IMR-90 (cell line): ENCODE results near the gene THRB. TPM values are rescaled to one million over a fixed set of nuclear protein-coding genes. Genes with fewer than 3 reads are reported as not detected.

Experiments
- ATAC-seq: fragments of 200-7000 bp; cut with Tn5 transposase; 2 replicates; pipeline ENCODE4 v1.9.1; 2020; ENCODE audit warnings: low read depth, mild to moderate bottlenecking, moderate library complexity
- BruUV-seq: library from RNA; stranded (reverse); fragments of 400-500 nt; replicated peaks from 2 replicates; lab custom pipeline; 2021; lab: Mats Ljungman, UMichigan
- CTCF ChIA-PET: fragments of 300-600 bp; formaldehyde crosslinking; extraction: SDS; loops from one replicate; lab custom pipeline; 2021; ENCODE audit warnings: antibody characterized with exemption; lab: Yijun Ruan, JAX
- POLR2A ChIA-PET: fragments of 300-600 bp; sonication (Branson Sonifier 250); formaldehyde crosslinking; loops from one replicate; lab custom pipeline; 2022; ENCODE audit warnings: antibody characterized with exemption; ENCODE audit not compliant: unreplicated experiment; lab: Charles Lee
- DNase-seq: peaks from one replicate; pipeline ENCODE4 v3.0.0; 2013
- H2AFZ ChIP-seq: replicated peaks from 2 replicates; pipeline ENCODE3; 2013; ENCODE audit warnings: low read length, mild to moderate bottlenecking; ENCODE audit not compliant: poor library complexity
- H2AK5ac ChIP-seq: 2 replicates; pipeline ENCODE4 v1.6.1; 2013; ENCODE audit warnings: low read depth, low read length, inconsistent platforms
- H2AK9ac ChIP-seq: replicated peaks from 2 replicates; pipeline ENCODE3; 2013; ENCODE audit warnings: mild to moderate bottlenecking, low read depth, low read length, moderate library complexity; ENCODE audit not compliant: poor library complexity
- H2BK120ac ChIP-seq: 2 replicates; pipeline ENCODE4 v1.6.1; 2013; ENCODE audit warnings: low read depth, low read length, inconsistent platforms
- H2BK15ac ChIP-seq: 3 replicates; pipeline ENCODE4 v1.6.1; 2013; ENCODE audit warnings: low read depth, low read length, inconsistent platforms
- H2BK20ac ChIP-seq: 2 replicates; pipeline ENCODE4 v1.6.1; 2013; ENCODE audit warnings: low read depth, mild to moderate bottlenecking, inconsistent platforms, low read length, moderate library complexity
- H2BK5ac ChIP-seq: 2 replicates; pipeline ENCODE4 v1.6.1; 2013; ENCODE audit warnings: mild to moderate bottlenecking, low read depth, low read length, inconsistent platforms; ENCODE audit not compliant: poor library complexity, severe bottlenecking
- H3K14ac ChIP-seq: replicated peaks from 2 replicates; pipeline ENCODE4 v1.6.1; 2013; ENCODE audit warnings: low read depth, low read length, inconsistent platforms
- H3K18ac ChIP-seq: 2 replicates; pipeline ENCODE4 v1.6.1; 2013; ENCODE audit warnings: low read depth, low read length, control low read depth
- H3K23ac ChIP-seq: 2 replicates; pipeline ENCODE4 v1.6.1; 2013; ENCODE audit warnings: low read depth, low read length, inconsistent platforms
- H3K27ac ChIP-seq: 2 replicates; pipeline ENCODE4 v1.5.1; 2013; ENCODE audit warnings: mild to moderate bottlenecking, control low read depth, low read length; ENCODE audit not compliant: insufficient read depth
- H3K27me3 ChIP-seq: 2 replicates; pipeline ENCODE4 v1.6.1; 2013; ENCODE audit warnings: low read length; ENCODE audit not compliant: control insufficient read depth, insufficient read depth
- H3K36me3 ChIP-seq: 2 replicates; pipeline ENCODE4 v1.6.1; 2013; ENCODE audit warnings: low read length, mixed read lengths; ENCODE audit not compliant: control insufficient read depth, insufficient read depth
- H3K4ac ChIP-seq: 2 replicates; pipeline ENCODE4 v1.6.1; 2013; ENCODE audit warnings: low read depth, low read length, inconsistent platforms
- H3K4me1 ChIP-seq: 2 replicates; pipeline ENCODE4 v1.6.1; 2013; ENCODE audit warnings: low read length, mixed read lengths; ENCODE audit not compliant: control insufficient read depth, insufficient read depth
- H3K4me2 ChIP-seq: 2 replicates; pipeline ENCODE4 v1.6.1; 2013; ENCODE audit warnings: low read depth, mild to moderate bottlenecking, control low read depth, low read length, moderate library complexity
- H3K4me3 ChIP-seq: 2 replicates; pipeline ENCODE4 v1.5.1; 2013; ENCODE audit warnings: low read depth, mild to moderate bottlenecking, control low read depth, low read length, moderate library complexity; ENCODE audit not compliant: insufficient read depth
- H3K56ac ChIP-seq: 2 replicates; pipeline ENCODE4 v1.6.1; 2013; ENCODE audit warnings: low read length, inconsistent platforms; ENCODE audit not compliant: insufficient read depth; ENCODE audit errors: extremely low read depth
- H3K79me1 ChIP-seq, 2 experiments: 2 replicates each; pipeline ENCODE4 v1.6.1; 2013; ENCODE audit warnings: low read length in 2 of 2, inconsistent platforms in 1 of 2, low read depth in 1 of 2
- H3K9ac ChIP-seq: 2 replicates; pipeline ENCODE4 v1.6.1; 2013; ENCODE audit warnings: low read depth, low read length, control low read depth
- H3K9me1 ChIP-seq: 2 replicates; pipeline ENCODE4 v1.6.1; 2013; ENCODE audit warnings: low read length, inconsistent platforms; ENCODE audit not compliant: insufficient read depth
- H3K9me3 ChIP-seq: 2 replicates; pipeline ENCODE4 v1.6.1; 2013; ENCODE audit warnings: low read length; ENCODE audit not compliant: control insufficient read depth, insufficient read depth
- H4K20me1 ChIP-seq: 2 replicates; pipeline ENCODE4 v1.6.1; 2013; ENCODE audit warnings: low read length, inconsistent platforms; ENCODE audit not compliant: insufficient read depth
- H4K5ac ChIP-seq: 2 replicates; pipeline ENCODE4 v1.6.1; 2013; ENCODE audit warnings: mild to moderate bottlenecking, low read depth, low read length, control low read depth
- H4K8ac ChIP-seq, 2 experiments: 2 replicates each; pipeline ENCODE4 v1.6.1; 2013; ENCODE audit warnings: low read depth in 2 of 2, low read length in 2 of 2, control low read depth in 1 of 2, inconsistent platforms in 1 of 2
- H4K91ac ChIP-seq: 2 replicates; pipeline ENCODE4 v1.6.1; 2013; ENCODE audit warnings: low read depth, low read length, inconsistent platforms; ENCODE audit not compliant: insufficient read depth
- NFE2L2 ChIP-seq: fragments of 150-350 bp; IDR thresholded peaks from 2 replicates; pipeline ENCODE4 v1.6.1; 2016; ENCODE audit warnings: low read depth, mild to moderate bottlenecking, low read length
- POLR2A ChIP-seq: IDR thresholded peaks from 2 replicates; pipeline ENCODE4 v1.6.1; 2012; ENCODE audit warnings: mild to moderate bottlenecking, low read depth, low read length
- WGBS, 2 experiments: methylation state at CpG; one replicate each; pipeline versions ENCODE4 v1.1.5 to v1.1.7; 2013; ENCODE audit warnings: missing lambda C conversion rate in 2 of 2; ENCODE audit not compliant: insufficient read length in 1 of 2; ENCODE audit errors: extremely low coverage in 2 of 2; 5-methylcytosine and 5-hydroxymethylcytosine counted together
- dilution Hi-C: fragments of 300-500 bp; cut with HindIII; formaldehyde crosslinking; loops from one replicate; pipeline ENCODE4 v1.14.3; 2018; ENCODE audit warnings: low sequenced_read_pairs; ENCODE audit not compliant: unreplicated experiment
- in situ Hi-C: fragments of 300-500 bp; cut with MboI; formaldehyde crosslinking; loops from 3 replicates; pipeline ENCODE4 v1.14.3; 2019; ENCODE audit warnings: low sequenced_read_pairs, inconsistent platforms, mixed read lengths
- intact Hi-C: fragments of 100-400 bp; cut with micrococcal nuclease; formaldehyde crosslinking; loops from 2 replicates; pipeline ENCODE4 v1.10.0; 2022
- polyA plus RNA-seq, 3 experiments: library from polyadenylated mRNA; depleted of rRNA; stranded (reverse); fragments of >200 nt; gene quantifications; 2 replicates each; pipeline ENCODE4 v1.2.3, GENCODE V29; 2012; ENCODE audit warnings: low replicate concordance in 1 of 3
- total RNA-seq: library from RNA; depleted of rRNA; stranded (reverse); fragments of >200 nt; gene quantifications from 2 replicates; pipeline ENCODE4 v1.2.3, GENCODE V29; 2012

Gene THRB
- total and polyA plus RNA-seq, 2 of the 4 experiments (the other 2 are of a cell fraction) = under 0.01 TPM; not detected in 1

DNA sequence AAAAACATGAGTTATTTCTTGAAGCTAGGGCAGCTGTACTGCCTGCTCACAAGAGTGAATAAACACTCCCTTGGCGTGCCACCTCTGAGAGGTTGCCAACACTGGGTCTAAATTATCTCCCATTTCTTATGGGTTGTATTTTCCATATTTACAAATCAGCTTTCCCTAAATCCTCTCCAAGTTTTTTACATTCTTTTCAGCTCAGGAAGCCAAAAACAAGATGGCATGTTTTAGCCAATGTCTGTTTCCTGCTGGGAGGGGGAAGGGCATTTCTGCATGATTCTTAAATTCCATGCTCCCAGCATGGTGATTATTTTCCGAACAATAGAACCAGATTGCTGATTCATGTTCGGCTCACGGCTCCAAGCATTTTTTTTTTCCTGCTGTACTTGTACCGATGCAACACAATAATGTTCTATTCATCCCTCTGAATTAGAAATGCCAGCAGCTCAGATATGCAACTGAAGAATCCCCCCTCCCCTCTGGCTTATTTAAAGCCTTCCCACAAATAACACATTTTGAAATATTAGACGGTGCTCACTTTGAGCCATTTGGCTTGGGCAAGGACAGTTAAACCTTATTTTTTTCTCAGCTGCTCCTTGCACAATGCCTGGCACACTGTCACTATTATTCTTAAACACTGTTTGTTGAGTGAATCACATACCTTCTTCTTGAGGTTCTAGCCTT lies 252.5 kb downstream of the THRB start:
- Histone ChIP-seq H3K4me3 (no peak overlapping the region), H3K4me2 (no peak overlapping the region), H4K91ac (no peak overlapping the region), H3K9me3 (no peaks in the 10 kb centered on the region), H3K14ac (no peak overlapping the region), H3K4me1 (peaks cover 7% of the 10 kb centered on the region), H2BK15ac (no peak overlapping the region), H3K36me3 (no peaks in the 10 kb centered on the region), H3K4ac (no peak overlapping the region), H3K18ac (no peak overlapping the region), H3K27ac (no peak overlapping the region), H3K23ac (no peak overlapping the region), H4K20me1 (no peaks in the 10 kb centered on the region; the same call in 1 of the 2 replicates), H3K9me1 (peaks cover 3% of the 10 kb centered on the region; the same call in 1 of the 2 replicates), H3K79me1 (no peaks in the 10 kb centered on the region), H2AK9ac (no peak overlapping the region), H3K56ac (no peak overlapping the region), H3K27me3 (peaks cover 16% of the 10 kb centered on the region), H4K5ac (no peak overlapping the region), H4K8ac (no peak overlapping the region), H2BK120ac (no peak overlapping the region), H2AFZ (no peak overlapping the region), H2BK20ac (no peak overlapping the region), H2BK5ac (no peak overlapping the region), H3K9ac (no peak overlapping the region), H2AK5ac (no peak overlapping the region)
- in situ Hi-C loops (loop anchor here (10.0 to 25.0 kb wide), 2 partner anchors 355 to 443 kb away; no protein-coding TSS in a partner anchor), intact Hi-C loops (no loop called here), dilution Hi-C loops (no loop called here)
- 0 out of 2 replicates have a peak, but pooled peaks have one; percentile 20 for TF ChIP-seq NFE2L2
- TF ChIP-seq POLR2A = no peak
- ATAC-seq (no peak), DNase-seq (peak; percentile 45)
- 0% methylated on average over 3 of the region's 6 CpGs; no CpG with 5 or more reads in 1 of the 2 experiments for WGBS, 2 experiments
- POLR2A ChIA-PET = no interaction called here
- no TSS peak for BruUV-seq
- CTCF ChIA-PET = interaction anchor here (0.5 kb wide), 1 partner anchor 23 kb away, joined by 4 read pairs; no protein-coding TSS in a partner anchor
